HG03135 (cell line): ENCODE results near the gene FOXO3.

Experiments used
- ATAC-seq: cut with Tn5 transposase; IDR thresholded peaks from one replicate; pipeline ENCODE4 v1.9.1; 2021; ENCODE audit warnings: mild to moderate bottlenecking, moderate library complexity; ENCODE audit not compliant: unreplicated experiment

The FOXO3 gene

DNA sequence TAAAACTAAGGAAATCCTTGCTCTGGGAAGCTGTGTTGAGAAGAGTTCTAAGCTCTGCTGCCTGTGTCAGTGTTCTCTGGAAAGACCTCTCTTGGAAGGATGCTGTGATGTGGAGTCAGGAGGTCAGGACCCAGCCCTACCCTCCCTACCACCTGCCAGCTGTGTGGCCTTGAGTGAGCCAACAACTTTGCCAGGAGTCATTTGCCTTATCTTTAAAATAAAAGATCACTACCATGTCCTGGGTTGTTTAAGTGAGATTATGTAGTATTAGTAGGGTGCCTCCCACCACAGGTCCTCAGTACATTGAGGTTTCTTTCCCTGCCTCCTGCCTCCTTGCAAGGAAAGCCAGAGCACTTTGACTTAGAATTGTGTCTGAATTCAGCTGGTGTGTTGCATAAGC is 64.9 kb downstream of the FOXO3 start:
- ATAC-seq: no peak

DNA sequence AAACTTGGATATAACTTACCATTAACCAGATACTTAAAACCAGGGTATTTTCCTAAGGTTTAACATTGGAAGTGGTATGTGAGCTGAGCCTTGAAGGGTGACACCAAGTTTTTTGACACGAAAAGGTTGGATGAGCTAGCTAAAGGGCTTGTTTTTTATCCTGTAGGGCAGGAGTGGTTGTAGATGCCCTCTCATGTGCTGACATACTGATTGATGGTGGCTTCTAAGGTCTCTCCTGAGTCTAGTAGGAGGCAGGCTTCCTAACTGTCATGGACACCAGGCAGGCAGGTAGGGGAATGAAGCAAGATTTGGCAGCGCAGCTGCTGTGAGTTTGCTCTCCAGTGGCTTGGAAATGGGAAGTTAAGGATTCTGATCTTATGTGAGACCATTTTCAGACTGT is 66.1 kb downstream of the FOXO3 start:
- ATAC-seq: no peak

- ATAC-seq: no peak
These were observed 67.2 kb downstream of the FOXO3 start for GRCh38 chr6:108627692-108628550.

- ATAC-seq: no peak
These were observed 69.5 kb downstream of the FOXO3 start for GRCh38 chr6:108630050-108630714.

- ATAC-seq: no peak
These were observed 71.7 kb downstream of the FOXO3 start for GRCh38 chr6:108632441-108632840.

GRCh38 chr6:108633436-108633835 is 72.7 kb downstream of the FOXO3 start:
- no peak for ATAC-seq

DNA sequence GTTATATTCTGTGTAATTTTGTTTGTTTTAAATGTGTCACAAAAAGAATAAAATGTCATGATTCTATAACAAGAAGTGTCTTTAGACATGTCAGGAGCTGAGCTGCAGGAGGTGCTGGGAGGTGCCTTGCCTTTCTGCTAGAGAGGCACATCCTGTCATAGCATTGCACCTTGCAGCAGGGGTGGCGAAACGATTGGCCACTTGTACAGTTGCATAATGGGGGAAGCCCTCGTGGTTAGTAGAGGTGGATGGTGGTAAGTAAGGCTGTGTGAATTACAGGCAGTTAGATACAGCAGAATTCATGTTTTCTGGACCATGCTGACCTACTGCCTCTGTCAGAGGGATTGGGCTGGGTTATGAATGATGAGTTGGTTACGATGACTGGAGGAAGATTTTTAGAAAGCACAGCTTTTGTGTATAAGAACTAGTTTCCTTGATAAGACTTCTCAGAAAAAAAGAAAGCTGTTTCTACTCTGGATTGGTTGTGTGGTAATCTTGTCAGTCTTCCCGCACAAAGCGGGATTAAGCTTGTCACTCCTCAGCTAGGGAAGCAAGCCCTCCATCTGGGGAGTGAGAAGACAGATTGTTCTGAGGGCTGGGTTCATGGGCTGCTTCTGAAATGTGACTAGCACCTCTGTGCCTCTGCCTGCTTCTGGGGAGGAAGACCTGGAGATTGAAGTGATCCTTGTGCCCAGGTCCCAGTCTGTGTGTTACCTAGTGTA is 74.9 kb downstream of the FOXO3 start:
- no peak for ATAC-seq

DNA sequence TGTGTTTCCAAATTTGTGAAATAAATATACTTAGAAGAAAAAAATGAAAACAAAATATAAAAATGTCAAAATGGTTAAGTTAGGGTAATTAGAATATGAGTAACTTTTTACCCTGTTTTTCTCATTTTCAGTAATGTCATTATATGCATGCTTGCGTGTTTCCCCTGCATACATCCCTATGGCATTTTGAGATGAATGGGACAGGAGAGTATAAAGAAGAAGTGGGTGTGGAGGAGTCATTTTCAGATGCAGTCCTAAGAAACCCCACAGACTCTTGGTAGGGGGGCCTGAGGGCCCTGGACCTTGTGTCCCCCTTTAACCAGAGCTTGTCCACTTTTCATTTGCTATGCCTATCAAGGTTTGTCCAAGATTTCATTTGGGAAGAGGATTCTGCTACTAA is 77.2 kb downstream of the FOXO3 start:
- no peak for ATAC-seq

DNA sequence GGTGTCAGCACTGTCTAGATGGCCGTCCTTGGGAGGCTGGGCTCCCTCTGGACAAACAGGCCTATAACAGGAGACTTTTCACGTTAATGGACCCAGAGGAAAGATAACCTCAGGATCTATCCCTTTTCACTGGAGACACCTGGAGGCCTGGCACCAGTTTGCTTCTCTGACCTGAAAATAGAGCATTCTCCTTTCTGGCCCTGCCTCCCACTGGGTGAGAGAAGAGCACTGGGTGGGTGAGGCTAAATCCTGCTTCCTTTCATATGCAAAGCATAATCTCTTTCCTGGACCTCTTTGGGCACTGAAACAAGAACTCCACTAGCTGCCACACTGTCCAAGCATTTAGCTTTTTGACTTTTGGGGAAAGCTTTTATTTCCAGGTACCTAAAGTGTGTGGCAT is 78.3 kb downstream of the FOXO3 start:
- ATAC-seq: no peak

- no peak for ATAC-seq
These were observed 79.4 kb downstream of the FOXO3 start for GRCh38 chr6:108640104-108640503.

DNA sequence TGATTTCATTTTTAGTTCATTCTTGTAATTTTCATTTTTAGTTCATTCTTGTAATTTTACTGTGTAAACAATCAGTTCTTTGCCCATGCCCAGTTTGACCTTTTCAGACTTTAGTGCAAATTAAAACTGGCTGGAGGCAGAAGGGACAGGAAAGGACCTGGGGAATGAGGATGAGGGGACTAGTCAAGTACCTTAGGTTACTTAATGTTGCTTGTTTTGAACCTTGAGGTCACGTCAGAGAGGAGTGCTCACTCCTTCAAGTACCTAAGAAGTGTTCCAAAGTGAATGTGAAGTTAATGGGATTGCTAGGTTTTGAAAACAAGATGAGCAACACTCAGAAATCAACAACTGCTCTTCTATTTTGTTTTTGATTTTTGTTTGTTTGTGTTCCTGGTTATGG is 82.5 kb downstream of the FOXO3 start:
- no peak for ATAC-seq

GRCh38 chr6:108644252-108644651 is 83.5 kb downstream of the FOXO3 start:
- no peak for ATAC-seq

- no peak for ATAC-seq
These were observed 87.5 kb downstream of the FOXO3 start for GRCh38 chr6:108648191-108648590.

DNA sequence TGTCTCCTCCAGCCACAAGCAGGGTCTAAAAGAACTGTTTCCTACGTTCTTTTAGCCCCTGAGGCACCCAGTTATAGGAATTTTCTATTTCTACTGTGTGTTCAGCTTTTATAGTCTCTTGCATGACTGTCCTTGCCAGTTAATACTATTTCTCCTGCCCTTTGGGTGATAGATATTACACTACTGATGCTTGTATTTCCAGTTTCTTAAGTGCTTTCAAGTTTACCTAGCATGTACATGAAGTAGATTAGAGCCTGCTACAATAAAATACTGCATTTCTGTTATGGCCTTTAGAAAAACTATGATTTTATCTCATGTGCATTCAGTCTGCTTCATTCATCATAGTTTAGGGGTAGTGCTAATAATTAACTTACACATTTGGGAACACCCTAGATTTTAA is 89.6 kb downstream of the FOXO3 start:
- ATAC-seq: no peak

- ATAC-seq: no peak
These were observed 90.1 kb downstream of the FOXO3 start for GRCh38 chr6:108650781-108651180.

DNA sequence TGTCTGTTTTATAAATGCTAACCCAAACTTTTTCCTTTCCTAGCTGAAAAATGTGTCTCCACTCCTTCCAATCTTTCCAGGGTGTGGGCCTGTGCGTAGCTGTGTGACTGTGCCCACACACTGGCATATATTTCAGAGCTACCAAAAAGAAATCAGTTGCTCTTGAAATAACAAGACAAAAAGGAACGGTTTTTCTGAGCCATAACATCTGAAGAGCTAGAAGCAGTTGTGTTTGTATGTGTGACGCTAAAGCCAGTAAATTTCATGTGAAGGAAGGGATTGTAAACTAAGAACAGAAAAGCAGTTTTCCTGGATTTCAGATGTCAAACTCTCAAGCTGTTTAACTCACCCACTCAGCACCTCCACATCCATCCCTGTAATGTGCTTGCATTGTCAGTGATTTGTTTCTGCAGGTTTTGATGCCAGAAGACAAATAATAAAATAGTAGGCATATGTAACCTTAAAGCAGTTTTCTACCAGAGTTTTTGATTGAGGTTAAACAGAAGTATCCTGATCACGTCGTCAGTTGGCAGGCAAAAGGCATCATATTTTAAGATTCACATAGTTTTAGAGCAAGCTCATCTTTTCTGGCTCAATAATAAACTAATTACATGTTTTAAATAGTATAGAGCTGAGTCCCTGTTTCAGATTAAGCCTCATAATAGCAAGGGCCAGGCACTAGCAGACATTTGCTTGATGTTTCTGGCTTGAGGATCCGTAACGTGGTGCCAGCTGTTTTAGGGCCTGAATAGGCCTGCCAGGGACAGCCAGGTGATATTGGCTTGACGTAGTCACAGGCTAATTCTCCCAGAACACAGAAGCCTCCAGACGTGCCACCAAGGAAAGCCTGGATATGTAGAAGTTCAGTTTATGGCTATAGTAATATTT is 90.9 kb downstream of the FOXO3 start:
- no peak for ATAC-seq

GRCh38 chr6:108652375-108652774 is 91.7 kb downstream of the FOXO3 start:
- no peak for ATAC-seq

DNA sequence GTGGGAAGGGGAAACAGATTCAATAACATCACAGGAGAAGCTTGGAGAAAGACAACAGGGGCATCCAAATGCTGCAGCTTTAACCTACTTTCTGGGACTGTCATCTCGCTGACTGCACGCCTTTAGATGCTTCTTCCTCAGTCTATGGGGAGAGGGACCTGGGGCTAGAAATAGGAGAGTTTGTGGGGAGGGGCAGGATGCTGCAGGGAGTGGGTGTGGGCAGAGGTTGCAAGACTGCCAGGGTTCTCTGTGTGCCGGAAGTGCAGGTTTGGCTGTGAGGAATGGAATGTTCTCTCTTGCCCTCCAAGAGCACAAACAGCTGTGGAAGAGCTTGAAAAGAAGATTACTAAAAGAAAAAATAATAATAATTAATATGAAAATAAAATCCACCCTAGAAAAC is 93.2 kb downstream of the FOXO3 start:
- ATAC-seq: no peak

DNA sequence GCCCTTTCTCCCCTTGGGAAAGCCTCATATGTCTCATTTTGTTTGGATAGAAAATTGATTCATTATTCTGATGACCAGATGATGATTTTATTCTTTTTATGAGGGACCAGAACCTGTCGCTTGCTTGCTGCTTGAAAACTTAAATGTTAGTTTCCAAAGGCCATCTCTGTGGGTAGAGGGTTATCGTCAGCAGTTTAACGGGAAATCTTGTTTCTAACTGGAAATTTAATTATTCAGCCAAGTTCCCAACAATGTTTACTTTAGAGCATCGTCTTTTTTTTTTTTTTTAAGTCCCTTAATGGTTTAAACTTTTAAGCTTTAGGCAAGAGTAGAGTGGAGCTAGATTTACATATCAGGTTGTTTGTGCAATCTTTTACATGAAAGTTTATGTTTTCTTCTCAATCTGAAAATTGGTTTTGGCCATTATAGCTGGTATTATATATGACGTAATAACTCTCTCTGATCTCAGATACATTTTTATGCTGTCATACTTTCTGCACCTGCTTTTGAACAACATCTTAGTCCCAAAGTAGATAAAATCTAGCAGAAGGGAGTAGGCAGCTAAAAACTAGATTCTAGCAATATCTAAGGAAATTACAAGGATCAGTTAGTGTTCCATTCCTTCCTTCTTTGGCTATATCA is 93.9 kb downstream of the FOXO3 start:
- no peak for ATAC-seq
